SIG-M5 treated with dmso at 0.1 percent for 504 hours (cell line): ENCODE results near the gene MAP4K4.

Experiments
- DNase-seq: peaks from one replicate; lab custom pipeline; 2025; ENCODE audit not compliant: unreplicated experiment; lab: John Stamatoyannopoulos, UW

Gene MAP4K4

DNA sequence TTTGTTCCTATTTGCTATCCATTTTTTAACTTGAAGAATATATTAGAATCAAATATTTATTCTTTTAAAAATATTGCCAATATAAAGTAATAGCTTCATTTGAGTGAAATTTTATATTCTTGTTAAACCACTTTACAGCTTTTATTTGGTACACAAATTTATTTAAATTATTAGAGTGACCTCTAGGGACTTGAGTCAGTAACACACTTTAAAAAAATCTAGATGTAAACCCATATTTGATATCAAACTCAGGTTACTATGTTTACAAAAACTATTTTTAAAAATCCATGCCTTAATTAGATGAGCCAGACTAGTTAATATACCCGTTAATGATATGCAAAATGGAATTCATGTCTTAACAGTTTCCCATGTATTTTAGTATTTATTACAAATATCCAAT, 134.6 kb downstream of the MAP4K4 start:
- no peak for DNase-seq

DNA sequence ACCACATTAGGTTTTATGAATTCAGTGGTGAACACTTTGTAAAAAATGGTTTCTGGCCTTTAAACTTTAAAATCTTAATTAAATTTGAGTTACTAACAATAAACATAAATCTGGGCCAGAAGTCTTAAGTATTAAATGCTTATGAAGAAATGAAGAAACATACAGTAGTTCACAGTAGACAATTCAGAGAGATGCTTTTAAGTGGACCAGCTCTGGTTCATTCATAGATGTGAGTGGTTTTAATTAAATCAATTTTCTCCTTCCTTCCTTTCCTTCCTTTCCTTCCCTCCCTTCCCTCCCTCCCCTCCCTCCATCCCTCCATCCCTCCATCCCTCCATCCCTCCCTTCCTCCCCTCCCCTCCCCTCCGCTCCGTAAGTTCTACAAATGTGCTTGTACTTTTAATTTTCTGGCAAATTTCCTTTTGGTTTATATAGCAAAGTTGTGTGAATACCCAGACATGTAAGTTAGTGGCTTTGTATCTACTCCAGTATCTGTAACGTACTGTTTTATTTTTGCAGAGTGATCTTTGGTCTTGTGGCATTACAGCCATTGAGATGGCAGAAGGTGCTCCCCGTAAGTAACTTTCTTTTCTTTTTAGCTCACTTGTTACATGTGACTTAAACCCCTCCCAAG, 136.5 kb downstream of the MAP4K4 start:
- DNase-seq: no peak

DNA sequence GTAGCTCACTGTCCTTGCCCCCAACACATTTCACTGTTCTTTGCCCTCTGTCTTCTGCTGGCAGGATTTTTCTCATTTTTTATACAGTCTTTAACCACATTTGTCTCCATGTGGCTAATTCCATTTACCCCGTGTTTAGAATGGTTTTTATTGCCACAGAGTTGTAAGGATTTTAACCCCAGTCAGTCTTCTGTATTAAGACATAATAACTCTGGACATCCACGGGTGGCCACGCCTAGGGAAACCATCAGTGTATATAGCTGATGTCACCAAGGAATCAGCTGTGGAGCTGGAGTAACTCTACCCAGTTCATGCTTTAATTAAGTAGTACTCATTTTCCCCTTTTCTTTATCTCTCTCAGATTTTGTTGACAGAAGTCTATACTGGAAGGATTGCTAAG, 139.8 kb downstream of the MAP4K4 start:
- no peak for DNase-seq

DNA sequence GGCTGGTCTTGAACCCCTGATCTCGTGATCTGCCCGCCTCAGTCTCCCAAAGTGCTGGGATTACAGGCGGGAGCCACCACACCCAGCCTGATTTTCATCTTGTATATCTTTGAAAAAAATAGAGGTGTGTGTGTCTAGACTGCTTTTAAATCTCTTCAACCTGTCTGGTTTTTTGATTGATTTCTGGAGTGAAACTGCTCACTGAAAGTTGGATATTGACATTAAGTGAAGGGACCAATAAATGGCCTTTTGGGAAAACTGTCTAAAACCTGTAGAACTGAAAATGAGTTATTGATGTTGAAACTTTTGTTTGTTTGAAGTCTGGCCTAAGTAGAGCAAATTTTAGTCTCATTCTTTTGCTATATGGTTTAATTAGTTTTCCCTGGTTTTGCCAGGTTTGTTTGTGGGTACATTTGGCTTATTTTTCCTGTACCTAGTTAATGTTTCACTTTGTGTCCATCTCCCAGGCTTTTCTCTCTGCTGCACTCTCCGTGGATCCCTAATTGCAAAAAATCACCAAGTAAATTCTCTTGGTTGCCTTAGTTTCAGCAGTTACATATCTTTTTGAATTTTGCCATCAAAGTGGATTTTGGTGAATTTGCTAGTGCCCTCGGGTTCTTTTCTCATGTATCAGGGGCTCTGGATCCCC, 144.3 kb downstream of the MAP4K4 start:
- no peak for DNase-seq

DNA sequence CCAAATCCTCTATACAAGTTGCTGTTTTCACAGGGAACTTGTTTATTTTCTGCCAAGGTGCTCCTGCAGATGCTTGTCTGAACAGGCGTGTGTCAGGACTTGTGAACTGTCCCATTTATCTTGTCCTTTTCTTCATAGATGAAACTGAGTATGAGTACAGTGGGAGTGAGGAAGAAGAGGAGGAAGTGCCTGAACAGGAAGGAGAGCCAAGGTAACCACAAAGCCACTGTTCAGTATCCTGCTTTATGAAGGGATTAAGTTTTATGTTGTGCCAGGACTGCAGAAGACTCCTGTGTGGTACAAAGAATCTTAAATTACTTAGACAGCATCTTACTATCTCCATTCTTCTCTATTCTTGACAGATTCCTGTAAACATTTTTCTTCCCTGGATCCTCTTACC, 145.0 kb downstream of the MAP4K4 start:
- DNase-seq: peak; percentile 12

DNA sequence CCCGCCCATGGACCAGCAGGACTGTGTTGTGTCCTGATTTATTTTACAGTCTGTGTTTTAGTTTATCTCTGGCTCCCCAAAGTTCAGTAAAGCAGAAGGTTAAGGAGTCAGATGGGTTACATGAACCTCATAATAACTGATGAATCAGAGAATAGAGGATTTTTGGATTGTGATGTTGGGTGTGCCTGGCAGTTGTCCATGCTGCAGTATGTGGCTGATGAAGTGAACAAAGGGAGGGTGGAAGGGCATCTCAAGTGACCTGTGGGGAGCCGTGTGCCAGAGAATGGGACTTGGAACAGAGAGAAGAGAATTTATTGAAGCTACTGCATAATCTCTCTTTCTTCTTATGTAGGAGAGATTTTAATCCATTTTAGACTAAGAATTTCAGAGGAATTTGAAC, 145.5 kb downstream of the MAP4K4 start:
- no peak for DNase-seq

DNA sequence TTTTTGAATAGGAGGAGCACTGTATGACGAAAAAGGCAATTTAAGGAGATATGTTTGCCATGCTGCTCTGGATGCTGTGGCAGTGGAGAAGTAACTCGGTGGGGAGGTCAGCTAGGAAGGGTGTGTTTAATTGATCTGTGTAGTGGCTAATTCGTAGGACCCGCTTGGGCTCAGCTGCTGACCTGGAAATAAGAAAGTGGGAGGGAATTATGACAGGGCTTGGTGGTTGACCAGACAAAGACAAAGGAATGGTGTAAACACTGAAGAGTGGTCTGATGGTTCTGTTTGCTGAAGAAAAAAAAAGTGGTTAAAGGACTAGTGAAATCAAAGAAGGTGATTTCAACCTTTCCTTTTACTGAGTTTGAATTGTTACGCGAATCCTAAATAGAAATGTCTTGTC, 146.0 kb downstream of the MAP4K4 start:
- no peak for DNase-seq

DNA sequence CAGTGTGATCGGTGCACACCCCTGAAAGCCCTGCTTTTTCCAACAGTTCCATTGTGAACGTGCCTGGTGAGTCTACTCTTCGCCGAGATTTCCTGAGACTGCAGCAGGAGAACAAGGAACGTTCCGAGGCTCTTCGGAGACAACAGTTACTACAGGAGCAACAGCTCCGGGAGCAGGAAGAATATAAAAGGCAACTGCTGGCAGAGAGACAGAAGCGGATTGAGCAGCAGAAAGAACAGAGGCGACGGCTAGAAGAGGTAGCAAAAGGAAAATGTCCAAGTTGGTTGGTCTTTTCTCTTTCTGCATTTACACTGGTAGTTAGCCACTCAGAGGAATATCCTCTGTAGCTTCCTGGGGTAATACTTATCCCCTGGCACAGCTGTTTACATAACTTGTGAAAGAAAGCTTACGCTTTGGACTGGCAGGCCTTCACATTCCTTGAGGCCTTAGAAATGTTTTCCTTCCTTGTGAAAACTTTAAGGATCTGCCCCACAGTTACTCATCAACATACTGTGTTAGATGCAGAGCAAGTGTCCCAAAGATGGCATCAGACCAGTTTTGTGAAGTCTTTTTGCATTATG, 146.6 kb downstream of the MAP4K4 start:
- no peak for DNase-seq

DNA sequence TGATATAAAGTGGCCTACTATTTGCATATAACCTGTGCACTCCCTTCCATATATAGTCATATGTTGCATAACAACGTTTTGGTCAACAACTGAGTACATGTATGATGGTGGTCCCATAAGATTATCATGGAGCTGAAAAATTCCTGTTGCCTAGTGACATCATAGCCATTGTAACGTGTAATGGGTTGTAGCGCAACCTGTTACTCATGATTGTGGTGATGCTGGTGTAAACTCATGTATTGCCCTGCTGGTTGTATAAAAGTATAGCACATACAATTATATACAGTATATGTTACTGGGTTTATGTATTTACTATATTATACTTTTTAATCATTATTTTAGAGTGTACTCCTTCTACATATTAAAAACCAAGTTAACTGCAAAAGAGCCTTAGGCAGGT, 149.5 kb downstream of the MAP4K4 start:
- DNase-seq: no peak

DNA sequence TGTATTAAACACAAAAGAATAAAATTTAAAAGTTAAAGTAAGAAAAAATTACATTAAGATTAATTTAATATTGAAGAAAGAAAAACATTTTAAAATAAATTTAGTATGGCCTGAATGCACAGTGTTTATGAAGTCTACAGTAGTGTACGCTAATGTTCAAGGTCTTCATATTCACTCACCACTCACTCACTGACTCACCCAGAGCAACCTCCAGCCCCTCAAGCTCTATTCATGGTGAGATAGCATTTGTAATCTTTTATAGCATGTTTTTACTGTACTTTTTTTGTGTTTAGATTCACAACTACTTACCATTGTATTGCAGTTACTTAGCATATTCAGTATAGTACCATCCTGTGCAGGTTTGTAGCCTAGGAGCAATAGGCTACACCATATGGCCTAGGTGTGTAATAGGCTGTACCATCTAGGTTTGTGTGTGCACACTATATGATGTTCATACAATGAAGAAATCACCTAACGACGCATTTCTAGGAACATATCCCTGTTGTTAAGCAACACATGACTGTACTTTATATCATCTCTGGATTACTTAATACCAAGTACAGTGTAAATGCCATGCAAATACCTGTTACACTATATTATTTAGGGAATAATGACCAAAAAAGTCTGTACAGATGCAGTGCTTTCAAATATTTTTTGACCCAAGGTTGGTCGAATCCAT, 150.3 kb downstream of the MAP4K4 start:
- no peak for DNase-seq

DNA sequence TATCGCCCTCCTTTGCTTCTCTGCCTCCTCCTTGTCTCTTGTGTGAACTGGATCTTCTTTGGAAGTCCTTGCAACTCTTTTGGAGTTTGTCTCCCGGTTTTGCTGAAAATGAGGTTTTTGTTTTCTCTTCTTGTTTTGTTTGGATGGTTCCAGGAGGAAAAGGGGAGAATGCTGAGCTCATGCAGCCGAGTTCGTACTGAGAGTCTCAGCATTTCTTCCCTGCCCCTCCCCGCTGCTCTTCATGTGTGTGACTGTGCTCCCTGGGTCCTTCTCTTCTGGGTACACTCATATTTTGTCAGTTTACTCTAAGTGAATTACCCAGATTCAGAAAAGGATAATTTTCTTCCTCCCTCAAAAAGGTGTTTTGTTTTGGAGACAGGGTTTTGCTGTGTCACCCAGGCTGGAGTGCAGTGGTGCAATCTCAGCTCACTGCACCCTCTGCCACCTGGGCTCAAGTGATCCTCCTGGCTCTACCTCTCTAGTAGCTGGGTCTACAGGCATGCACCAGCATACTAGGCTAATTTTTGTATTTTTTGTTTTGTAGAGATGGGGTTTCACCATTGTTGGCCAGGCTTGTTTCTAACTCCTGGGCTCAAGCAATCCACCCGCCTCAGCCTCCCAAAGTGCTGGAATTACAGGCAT, 151.4 kb downstream of the MAP4K4 start:
- no peak for DNase-seq

DNA sequence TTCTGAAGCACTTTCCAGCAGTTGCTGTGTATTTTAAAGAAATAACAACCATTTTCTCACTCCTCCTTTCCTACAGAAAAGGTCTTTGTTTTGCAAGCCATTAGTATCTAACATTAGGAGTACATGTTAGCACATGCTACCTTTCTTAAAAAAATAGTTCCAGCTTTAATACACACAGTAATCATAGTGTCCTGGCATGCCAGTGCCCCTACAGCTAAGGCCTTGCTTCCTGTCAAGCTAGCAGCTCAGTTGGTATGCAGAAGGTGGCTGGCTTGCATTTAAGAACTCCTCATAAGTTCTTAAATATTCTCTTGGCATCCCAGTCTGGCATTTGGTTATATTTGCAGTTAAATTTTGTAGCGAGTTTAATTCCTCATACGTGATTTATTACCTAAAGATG, 152.9 kb downstream of the MAP4K4 start:
- no peak for DNase-seq

DNA sequence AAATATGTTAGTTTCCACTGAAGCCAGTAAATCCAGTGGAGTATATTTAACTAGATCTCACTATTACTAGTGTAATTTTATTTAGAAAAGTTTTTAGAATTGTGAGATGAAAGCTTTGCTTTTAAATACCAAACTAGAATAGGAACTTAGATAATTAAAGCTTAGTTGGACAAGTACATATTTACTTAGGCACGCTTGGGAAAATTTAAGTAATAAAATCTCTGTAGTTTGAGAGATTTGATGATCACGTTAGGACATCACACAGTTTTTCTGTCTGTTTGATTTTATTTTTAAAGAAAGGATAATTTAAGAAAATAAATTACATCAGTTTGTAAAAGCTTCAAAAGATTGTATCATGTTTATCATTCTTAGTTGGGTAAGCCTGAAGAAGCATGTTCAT, 153.5 kb downstream of the MAP4K4 start:
- DNase-seq: no peak

DNA sequence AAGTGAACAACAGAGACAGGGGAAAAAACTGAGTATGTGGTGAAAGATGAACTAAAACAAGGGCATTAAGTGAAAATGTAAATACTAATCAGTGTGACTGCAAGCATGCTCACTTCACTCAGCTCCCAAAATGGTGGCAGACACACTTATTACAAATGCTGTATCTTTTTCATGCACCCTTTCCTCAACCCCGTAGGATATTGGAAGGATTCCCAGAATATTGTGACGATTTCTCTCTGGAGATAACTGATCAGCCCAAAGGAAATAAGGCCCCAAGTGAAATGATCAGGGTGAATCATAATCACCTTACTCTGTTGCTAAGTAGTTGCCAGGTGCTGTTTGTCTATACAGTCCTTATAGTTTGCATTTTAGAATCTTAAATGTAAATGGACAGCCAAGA, 155.3 kb downstream of the MAP4K4 start:
- DNase-seq: no peak

DNA sequence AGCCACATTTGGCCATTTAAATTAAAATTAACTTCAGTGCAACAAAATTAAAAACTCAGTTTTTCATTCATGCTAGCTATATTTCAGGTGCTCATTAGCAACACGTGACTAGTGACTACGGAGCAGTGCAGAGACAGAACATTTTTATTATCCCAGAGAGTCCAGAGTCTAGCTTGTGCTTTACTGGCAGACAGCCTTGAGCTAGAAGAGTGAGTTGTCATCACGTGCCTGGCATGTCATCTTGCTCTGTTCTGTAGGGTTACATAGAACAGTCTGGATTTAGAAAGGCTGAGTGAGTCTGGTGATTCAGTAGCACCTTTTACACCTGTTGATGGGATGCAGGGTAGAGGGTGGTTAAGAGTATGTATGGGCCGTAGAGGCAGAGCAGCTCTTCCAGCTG, 157.4 kb downstream of the MAP4K4 start:
- DNase-seq: no peak

DNA sequence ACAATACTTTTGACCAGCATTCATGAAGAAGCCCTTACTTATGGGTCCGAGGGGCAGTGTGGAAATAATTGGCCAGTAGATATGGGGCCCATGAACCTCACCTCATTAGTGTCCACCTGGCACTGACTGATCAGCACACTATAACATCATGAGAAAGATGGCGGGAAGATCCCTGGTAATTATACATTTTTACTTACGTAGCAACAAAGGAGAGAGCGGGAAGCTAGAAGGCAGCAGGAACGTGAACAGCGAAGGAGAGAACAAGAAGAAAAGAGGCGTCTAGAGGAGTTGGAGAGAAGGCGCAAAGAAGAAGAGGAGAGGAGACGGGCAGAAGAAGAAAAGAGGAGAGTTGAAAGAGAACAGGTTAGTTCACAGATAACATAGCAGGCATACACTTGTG, 158.3 kb downstream of the MAP4K4 start:
- DNase-seq: no peak

DNA sequence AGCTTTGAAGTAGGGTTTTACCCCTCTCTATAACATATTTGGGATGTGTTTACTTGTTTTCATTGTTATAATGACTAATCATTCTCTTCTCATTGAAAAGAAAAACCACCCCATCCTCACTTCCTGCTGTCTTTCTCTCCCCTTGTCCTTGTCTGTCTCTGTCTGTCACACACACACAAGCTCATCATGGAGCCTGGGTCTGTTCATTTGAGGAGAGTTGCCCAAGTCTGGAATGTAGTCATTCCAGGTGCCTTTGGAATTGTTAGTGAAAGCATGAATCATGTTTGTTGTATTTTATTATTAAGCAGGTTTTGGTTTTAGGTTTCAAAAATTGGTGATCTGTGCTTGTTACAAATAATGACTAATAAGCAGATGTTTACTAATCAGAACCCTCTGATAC, 160.7 kb downstream of the MAP4K4 start:
- no peak for DNase-seq

DNA sequence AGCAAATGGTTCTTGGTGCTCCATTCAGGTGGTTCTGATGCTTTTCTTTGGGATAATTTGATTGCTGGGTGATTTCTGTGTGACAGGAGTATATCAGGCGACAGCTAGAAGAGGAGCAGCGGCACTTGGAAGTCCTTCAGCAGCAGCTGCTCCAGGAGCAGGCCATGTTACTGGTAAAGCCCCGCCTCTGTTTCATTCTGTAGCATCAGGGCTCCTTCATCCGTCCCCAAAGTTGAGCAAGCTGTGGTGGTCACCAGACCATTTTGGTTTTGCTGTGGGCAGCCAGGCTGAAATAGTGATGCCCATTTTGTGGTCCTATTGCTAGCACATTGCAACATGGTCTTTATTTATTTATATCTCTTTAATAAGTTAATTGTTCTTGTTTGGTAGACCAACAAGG, 161.4 kb downstream of the MAP4K4 start:
- no peak for DNase-seq

DNA sequence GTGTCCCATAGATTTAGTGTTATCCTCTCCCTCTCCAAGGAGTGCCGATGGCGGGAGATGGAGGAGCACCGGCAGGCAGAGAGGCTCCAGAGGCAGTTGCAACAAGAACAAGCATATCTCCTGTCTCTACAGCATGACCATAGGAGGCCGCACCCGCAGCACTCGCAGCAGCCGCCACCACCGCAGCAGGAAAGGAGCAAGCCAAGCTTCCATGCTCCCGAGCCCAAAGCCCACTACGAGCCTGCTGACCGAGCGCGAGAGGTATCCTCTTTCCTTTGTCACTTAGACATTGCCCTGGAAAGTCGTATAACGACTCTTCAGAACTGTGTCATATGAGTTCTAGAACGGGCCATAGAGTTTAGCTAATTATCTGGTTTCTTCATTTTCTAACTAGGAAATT, 162.1 kb downstream of the MAP4K4 start:
- DNase-seq: no peak

DNA sequence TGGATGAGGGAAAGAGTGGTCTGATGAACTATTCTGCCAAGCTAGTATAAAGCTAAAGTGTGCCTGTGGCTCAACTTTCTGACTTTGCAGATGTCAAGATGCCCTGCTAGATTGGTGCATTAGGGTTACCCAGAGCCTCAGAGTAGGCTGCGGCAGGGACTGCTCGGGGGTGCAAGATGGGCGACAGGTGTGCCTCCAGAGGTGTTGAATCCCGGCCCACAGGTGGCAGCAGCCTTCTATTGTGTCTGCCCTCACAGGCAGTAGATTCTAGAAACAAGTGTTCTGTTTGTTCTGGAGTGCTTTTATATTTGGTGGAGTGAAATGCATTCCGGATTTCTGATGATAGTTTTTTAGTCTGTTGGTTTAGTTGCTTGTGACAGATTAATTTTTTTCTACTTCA, 162.7 kb downstream of the MAP4K4 start:
- no peak for DNase-seq

DNA sequence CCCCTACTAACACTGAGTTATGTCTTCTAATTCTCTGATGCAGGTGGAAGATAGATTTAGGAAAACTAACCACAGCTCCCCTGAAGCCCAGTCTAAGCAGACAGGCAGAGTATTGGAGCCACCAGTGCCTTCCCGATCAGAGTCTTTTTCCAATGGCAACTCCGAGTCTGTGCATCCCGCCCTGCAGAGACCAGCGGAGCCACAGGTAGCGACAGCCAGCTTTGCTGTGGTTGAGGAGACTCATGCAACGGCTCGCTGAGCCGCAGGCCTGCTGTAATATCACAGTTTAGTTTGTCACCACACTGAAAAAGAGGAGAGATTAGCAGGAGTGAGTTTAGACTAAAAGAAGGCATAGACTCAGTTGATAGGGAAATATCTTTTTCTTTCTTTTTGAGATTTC, 163.3 kb downstream of the MAP4K4 start:
- DNase-seq: no peak

DNA sequence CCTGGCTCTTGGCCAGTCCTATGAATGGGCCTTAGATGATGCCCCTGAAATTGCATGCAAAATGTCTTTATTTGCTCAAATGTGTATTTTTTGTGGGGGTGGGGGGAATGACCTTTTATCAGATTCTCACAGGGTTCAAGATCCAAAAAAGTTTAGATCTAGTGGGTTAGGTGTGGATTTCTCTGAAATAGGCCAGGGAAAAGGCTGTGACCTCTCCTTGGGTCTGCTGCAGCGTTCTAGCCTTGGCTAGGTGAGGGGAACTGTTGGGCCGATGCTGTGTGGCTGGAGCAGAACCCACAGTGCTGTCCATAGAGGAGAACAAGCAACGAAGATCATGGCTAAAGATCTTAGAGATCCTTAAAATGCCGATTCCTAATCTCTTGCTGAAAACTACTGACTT, 163.9 kb downstream of the MAP4K4 start:
- no peak for DNase-seq
